Vagina (tissue), 2 donors: ENCODE measurements around the gene CDHR3.
"Not testable (repeated sequence)": the region's sequence is repeated elsewhere in the genome, so short reads cannot be mapped to it uniquely, and the experiment has no call there.

ENCODE experiments used
- POLR2A ChIP-seq, 2 donors: fragments of 450-650 bp; IDR thresholded peaks; one replicate each; pipeline ENCODE4 v1.6.1; 2017; ENCODE audit warnings: antibody characterized with exemption in 2 of 2, mild to moderate bottlenecking in 2 of 2, moderate library complexity in 2 of 2
- TF ChIP-seq, protein P1 (sequence below), 3 experiments: fragments of 450-650 bp in 2 of 3; fragments of 200-600 bp in 1 of 3; sonication (generic) in 1 of 3; IDR thresholded peaks; one replicate each; pipeline ENCODE4 v1.5.1; 2017 to 2019; ENCODE audit warnings: antibody characterized with exemption in 3 of 3, mild to moderate bottlenecking in 2 of 3, moderate library complexity in 2 of 3

DNA sequence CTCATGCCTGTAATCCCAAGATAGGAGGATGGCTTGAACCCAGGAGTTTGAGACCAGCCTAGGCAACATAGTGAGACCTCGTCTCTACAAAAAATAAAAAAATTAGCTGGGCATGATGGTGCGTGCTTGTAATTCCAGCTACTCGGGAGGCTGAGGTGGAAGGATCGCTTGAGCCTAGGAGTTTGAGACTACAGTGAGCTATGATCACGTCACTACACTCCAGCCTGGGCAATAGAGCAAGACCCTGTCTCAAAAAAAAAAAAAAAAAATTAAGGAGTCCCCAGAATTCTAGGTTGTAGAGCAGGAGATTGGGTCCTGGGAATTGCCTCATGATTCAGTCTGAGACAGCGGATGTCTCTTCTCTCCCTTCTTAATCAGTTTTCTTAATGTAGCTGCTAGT lies 21.7 kb downstream of the CDHR3 start:
- TF ChIP-seq, protein P1, sequence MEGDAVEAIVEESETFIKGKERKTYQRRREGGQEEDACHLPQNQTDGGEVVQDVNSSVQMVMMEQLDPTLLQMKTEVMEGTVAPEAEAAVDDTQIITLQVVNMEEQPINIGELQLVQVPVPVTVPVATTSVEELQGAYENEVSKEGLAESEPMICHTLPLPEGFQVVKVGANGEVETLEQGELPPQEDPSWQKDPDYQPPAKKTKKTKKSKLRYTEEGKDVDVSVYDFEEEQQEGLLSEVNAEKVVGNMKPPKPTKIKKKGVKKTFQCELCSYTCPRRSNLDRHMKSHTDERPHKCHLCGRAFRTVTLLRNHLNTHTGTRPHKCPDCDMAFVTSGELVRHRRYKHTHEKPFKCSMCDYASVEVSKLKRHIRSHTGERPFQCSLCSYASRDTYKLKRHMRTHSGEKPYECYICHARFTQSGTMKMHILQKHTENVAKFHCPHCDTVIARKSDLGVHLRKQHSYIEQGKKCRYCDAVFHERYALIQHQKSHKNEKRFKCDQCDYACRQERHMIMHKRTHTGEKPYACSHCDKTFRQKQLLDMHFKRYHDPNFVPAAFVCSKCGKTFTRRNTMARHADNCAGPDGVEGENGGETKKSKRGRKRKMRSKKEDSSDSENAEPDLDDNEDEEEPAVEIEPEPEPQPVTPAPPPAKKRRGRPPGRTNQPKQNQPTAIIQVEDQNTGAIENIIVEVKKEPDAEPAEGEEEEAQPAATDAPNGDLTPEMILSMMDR (IDR thresholded peaks at IDR 0.05) = not testable (repeated sequence)
- TF ChIP-seq POLR2A (IDR thresholded peaks at IDR 0.05) = not testable (repeated sequence)
